HG02678 (cell line): ENCODE results near the gene PPARD.
"Not testable (repeated sequence)": the region's sequence is repeated elsewhere in the genome, so short reads cannot be mapped to it uniquely, and the experiment has no call there.

Experiments used
- ATAC-seq: cut with Tn5 transposase; IDR thresholded peaks from one replicate; pipeline ENCODE4 v1.9.1; 2021; ENCODE audit warnings: mild to moderate bottlenecking, moderate library complexity; ENCODE audit not compliant: unreplicated experiment

Gene PPARD

DNA sequence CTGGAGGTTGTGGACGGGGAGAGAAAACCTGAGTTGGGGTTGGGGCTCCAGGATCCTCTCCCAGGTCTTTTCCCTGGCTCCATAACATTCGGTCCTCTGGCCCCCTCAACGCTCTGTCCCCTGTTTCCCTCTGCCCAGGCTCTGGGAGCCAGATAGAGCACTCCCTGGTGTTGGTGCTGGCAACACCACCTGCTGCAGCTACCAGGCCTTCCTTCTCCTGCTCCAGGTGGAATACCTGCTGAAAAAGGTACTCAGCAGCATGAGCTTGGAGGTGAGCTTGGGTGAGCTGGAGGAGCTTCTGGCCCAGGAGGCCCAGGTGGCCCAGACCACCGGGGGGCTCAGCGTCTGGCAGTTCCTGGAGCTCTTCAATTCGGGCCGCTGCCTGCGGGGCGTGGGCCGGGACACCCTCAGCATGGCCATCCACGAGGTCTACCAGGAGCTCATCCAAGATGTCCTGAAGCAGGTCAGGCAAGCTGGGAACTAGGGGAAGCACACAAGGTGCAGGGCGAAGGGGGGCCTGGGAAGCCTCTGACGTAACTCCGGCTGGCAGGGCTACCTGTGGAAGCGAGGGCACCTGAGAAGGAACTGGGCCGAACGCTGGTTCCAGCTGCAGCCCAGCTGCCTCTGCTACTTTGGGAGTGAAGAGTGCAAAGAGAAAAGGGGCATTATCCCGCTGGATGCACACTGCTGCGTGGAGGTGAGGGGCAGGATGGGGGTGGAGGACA is 30.1 kb upstream of the PPARD start:
- ATAC-seq: no peak

- ATAC-seq: no peak
Observed at GRCh38 chr6:35312807-35313206, 29.6 kb upstream of the PPARD start.

- ATAC-seq: no peak
Observed at GRCh38 chr6:35317483-35318195, 24.7 kb upstream of the PPARD start.

DNA sequence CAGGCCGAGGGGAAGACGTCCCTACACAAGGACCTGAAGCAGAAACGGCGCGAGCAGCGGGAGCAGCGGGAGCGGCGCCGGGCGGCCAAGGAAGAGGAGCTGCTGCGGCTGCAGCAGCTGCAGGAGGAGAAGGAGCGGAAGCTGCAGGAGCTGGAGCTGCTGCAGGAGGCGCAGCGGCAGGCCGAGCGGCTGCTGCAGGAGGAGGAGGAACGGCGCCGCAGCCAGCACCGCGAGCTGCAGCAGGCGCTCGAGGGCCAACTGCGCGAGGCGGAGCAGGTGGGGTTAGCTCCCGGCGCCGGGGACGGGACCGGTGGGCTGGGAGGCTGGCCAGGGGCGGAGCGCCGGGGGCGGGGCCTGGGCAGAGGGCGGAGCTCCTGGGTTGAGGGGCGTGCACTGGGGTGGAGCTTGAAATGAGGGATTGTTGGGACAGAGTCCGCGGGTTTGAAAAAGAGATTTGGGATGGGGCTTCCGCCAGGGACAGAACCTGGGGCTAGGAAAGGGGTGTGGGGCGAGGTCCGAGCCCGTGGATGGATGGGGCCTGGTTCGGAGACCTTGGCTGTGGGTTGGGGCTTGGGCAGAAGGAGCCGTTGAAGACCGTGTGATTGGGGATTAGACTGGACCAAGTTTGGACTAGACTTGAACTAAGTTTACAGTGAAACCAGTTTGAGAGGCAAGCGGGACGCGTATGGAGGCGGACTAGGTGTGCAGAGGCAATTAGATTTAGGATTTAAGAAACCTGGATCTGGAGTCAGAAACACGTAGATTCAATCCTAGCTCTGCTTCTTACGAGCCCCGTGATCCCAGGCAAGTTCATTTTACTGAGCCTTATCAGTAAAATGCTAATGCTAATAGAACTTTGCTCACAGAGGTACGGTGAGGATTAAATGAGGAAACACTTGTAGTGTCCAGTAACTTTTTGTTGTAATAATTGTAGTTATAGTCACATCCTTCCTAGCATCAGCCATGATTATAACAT is 23.9 kb upstream of the PPARD start:
- no peak for ATAC-seq

DNA sequence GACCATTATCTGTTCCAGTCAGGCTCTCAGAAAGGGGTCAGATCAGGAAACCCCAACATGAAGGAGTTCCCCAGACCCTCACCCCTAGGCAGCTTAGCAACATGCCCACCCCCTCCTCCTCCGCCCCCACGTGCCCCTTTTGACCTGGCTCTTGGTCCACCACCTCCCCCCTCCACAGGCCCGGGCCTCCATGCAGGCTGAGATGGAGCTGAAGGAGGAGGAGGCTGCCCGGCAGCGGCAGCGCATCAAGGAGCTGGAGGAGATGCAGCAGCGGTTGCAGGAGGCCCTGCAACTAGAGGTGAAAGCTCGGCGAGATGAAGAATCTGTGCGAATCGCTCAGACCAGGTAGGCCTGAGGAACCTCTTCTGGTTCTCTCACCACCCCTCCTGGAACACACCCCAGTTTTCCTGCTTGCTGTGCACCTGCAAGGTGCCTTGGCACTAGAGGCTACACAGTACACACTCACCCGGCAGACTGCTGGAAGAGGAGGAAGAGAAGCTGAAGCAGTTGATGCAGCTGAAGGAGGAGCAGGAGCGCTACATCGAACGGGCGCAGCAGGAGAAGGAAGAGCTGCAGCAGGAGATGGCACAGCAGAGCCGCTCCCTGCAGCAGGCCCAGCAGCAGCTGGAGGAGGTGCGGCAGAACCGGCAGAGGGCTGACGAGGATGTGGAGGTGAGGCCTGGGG is 22.9 kb upstream of the PPARD start:
- no peak for ATAC-seq

DNA sequence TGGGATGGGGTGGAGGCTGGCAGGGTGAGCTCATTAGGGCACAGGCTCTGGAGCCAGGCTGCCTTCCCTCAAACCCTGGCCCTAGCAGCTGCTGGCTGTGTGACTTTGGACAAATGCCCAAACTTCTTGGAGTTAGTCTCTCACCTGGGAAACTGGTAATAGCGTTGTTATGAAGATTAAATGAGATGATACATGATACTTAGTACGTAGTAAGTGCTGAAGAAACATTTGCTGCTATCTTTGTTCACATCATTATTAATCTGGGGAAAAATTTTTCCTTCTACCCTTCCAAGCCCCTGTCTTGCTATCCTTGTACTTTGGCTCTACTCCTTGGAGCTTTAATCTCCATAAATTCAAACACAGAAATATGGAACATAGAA is 22.3 kb upstream of the PPARD start:
- no peak for ATAC-seq

DNA sequence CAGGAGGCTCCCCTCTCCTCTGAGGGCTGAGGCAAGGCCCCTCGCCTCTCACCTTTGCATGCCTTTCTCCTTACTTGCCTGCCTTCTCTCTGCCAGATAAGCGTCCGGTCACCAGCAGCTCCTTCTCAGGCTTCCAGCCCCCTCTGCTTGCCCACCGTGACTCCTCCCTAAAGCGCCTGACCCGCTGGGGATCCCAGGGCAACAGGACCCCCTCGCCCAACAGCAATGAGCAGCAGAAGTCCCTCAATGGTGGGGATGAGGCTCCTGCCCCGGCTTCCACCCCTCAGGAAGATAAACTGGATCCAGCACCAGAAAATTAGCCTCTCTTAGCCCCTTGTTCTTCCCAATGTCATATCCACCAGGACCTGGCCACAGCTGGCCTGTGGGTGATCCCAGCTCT is 21.3 kb upstream of the PPARD start:
- ATAC-seq: no peak

- ATAC-seq: peak; percentile 62
Observed at GRCh38 chr6:35327349-35328027, 14.9 kb upstream of the PPARD start.

DNA sequence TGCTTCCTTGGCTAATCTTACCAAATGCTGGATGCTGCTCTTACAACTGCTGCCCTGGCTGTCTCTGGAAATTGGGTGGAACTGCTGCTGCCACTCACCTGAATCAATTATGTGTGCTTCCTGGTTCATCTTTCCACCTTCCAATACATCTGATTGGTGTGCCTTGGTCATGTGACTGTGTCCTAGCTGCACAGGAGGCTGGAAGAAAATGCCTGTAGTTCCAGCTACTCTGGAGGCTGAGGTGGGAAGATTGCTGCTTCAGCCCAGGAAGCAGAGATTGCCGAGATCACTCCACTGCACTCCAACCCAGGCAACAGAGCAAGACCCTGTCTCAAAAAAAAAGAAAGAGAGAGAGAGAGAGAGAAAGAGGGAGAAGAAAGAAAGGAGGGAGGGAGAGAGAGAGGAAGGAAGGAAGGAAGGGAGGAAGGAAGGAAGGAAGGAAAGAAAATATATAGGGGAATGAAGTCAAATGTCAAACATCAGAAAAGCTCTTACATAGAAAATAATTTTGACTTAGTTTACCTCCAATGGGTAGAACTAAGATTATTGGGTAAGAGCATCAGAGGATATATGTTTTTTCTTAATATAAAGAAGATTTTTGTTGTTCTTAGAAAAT is 14.1 kb upstream of the PPARD start:
- ATAC-seq: no peak

DNA sequence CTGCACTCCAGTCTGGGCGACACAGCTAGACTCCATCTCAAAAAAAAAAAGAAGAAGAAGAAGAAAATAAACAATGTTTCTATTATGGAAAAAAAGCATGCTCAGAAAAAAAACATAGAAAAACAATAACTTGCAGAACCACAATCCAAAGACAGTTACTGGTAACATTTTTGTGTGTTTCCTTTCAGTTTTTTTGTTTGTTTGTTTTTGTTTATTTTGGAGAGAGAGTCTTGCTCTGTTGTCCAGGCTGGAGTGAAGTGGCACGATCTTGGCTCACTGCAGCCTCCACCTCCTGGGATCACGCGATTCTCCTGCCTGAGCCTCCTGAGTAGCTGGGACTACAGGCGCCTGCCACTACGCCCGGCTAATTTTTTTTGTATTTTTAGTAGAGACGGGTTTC is 13.4 kb upstream of the PPARD start:
- not testable (repeated sequence) for ATAC-seq

- ATAC-seq: no peak
Observed at GRCh38 chr6:35330541-35331119, 11.7 kb upstream of the PPARD start.

DNA sequence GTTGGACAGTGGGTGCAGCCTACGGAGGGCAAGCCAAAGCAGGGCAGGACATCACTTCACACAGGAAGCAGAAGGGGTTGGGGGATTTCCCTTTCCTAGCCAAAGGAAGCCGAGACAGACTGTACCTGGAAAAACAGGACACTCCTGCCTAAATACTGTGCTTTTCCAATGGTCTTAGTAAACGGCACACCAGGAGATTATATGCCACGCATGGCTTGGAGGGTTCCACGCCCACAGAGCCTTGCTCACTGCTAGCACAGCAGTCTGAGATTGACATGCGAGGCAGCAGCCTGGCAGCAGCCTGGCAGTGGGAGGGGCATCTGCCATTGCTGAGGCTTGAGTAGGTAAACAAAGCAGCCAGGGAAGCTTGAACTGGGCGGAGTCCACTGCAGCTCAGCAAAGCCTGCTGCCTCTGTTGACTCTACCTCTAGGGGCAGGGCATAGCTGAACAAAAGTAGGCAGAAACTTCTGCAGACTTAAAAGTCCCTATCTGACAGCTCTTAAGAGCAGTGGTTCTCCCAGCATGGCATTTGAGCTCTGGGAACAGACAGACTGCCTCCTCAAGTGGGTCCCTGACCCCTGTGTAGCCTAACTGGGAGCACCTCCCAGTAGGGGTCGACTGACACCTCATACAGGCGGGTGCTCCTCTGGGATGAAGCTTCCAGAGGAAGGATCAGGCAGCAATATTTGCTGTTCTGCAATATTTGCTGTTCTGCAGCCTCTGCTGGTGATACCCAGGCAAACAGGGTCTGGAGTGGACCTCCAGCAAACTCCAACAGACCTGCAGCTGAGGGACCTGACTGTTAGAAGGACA is 10.1 kb upstream of the PPARD start:
- ATAC-seq: not testable (repeated sequence)

GRCh38 chr6:35341557-35341956 is 801 bp upstream of the PPARD start:
- no peak for ATAC-seq

- no peak for ATAC-seq
Observed at GRCh38 chr6:35343092-35343834, 905 bp downstream of the PPARD start.

DNA sequence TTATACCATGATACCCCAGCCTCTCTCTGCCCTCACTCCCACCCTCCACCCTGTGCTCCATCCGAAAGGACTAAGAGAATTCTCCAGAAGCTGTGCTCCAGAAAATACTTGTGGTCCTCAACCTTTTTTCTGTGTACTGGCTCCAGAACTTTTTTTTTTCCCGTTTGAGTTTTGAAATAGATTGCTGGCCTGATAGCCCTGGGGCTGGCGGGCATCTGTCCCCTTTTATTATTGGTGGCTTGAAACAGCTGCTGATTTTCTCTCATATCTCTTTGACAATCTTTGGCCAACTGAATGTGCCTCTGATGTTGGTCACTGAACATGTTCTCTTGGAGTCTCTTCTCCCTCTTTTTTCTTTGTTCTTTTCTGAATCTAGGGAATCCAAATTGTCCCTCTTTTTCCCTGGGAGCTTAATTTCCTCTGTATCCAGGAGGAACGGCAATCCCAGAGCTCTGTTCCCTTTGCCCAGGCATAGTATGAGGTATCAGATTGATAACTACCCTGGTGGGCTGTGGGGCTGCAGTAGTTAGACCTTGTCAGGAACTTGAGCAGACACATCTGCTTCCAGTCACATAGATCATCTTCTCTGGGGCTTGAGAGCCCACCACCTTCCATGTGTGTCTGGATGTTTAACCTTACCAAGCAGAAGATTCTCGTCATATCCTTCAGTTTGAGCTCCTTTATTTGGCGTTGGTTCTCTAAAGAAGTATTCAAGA is 1.6 kb downstream of the PPARD start:
- ATAC-seq: no peak

GRCh38 chr6:35351422-35351821 is 9.1 kb downstream of the PPARD start:
- ATAC-seq: no peak

DNA sequence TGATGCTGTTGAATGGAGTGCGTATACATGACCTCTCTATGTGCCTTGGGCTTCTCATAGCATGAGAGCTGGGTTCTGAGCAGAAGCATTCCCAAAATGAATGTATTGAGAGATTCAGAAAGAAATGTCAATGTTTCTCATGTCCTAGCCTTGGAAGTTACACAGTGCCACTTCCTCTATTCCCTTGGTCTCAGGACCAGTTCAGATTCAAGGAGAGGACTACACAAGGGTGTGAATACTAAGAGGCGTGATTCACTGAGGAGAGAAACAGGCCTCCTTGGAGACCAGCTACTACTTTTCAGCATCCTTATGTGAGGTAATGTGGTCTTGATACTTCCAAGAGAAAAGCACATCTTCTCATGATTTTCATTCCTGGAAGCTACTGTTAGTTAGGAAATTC is 10.4 kb downstream of the PPARD start:
- ATAC-seq: no peak
